ENCODE results near the gene TEP1.

Gene TEP1

DNA sequence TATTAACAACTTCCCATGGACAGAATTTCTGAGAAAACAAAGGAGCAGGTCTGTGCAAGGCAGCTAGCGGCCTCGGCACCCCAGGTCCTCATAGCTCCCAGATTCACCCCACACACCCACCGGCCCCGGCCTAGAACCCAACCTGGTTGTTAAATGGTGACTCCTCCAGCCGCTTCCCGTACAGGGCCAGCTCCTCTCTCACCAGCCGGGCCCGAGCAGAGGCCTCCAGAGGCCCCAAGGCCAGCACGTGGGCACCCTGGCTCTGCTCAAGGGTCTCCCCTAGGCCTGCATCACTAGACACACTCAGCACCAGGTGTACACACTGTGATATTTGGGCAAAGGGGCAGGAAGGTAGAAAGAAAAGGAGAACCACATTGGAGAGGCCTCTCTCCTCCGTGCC is 30.3 kb downstream of the TEP1 start:
- Histone ChIP-seq H3K4me2 (ENCODE audit: low read depth, low read length, poor library complexity, severe bottlenecking) (no peak overlapping the region), H3K9me2 (replicated peaks; ENCODE audit: insufficient read depth, low read length) (no peaks in the 10 kb centered on the region), H3K9ac (ENCODE audit: low read length) (no peak overlapping the region), H3K9me3 (ENCODE audit: insufficient read depth, low read length) (no peaks in the 10 kb centered on the region), H4K20me1 (ENCODE audit: low read depth, low read length) (no peaks in the 10 kb centered on the region), H3K27ac (ENCODE audit: low read depth, low read length) (no peak overlapping the region), H3K4me3 (ENCODE audit: insufficient read depth, low read length, poor library complexity, severe bottlenecking) (no peak overlapping the region), H3K27me3 (ENCODE audit: low read length) (no peaks in the 10 kb centered on the region), H3K36me3 (ENCODE audit: low read length) (no peaks in the 10 kb centered on the region), H2AFZ (ENCODE audit: low read depth, low read length, severe bottlenecking) (no peak overlapping the region), H3K79me2 (ENCODE audit: insufficient read depth, low read length) (no peaks in the 10 kb centered on the region), H3F3A (ENCODE audit: insufficient read depth) (no peaks in the 10 kb centered on the region)
- TF ChIP-seq, protein P1, sequence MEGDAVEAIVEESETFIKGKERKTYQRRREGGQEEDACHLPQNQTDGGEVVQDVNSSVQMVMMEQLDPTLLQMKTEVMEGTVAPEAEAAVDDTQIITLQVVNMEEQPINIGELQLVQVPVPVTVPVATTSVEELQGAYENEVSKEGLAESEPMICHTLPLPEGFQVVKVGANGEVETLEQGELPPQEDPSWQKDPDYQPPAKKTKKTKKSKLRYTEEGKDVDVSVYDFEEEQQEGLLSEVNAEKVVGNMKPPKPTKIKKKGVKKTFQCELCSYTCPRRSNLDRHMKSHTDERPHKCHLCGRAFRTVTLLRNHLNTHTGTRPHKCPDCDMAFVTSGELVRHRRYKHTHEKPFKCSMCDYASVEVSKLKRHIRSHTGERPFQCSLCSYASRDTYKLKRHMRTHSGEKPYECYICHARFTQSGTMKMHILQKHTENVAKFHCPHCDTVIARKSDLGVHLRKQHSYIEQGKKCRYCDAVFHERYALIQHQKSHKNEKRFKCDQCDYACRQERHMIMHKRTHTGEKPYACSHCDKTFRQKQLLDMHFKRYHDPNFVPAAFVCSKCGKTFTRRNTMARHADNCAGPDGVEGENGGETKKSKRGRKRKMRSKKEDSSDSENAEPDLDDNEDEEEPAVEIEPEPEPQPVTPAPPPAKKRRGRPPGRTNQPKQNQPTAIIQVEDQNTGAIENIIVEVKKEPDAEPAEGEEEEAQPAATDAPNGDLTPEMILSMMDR (IDR thresholded peaks at IDR 0.05; ENCODE audit: insufficient read depth, low read length, poor library complexity, severe bottlenecking) = no peak
- no peak for TF ChIP-seq EZH2phosphoT487 (conservative IDR thresholded peaks at IDR 0.05; ENCODE audit: low read length)

DNA sequence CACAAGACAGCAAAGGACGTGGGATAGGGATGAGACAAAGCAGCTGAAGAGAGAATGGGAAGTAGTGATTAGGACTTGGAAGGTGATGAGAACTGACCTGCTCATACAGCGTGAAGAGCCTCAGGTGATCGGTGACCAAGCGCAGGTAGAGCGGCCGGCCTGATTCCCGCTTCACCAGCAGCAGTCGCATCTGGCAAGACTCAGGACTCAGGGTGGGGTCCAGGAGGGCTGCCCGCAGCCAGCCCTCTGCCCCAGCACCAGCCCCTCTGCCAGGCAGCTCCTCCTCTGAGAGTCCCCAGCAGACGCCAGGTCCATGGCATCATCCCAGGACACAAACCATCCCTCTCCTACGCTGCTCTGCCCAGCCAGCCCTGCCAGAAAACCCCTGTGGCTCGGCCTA is 30.8 kb downstream of the TEP1 start:
- no peaks in the 10 kb centered on the region for H3K9me2 ChIP-seq (replicated peaks; ENCODE audit: insufficient read depth, low read length)
- H3K27me3 ChIP-seq (ENCODE audit: low read length) = no peaks in the 10 kb centered on the region
- no peak overlapping the region for H3K4me2 ChIP-seq (ENCODE audit: low read depth, low read length, poor library complexity, severe bottlenecking)
- no peak overlapping the region for H3K4me3 ChIP-seq (ENCODE audit: insufficient read depth, low read length, poor library complexity, severe bottlenecking)
- H3F3A ChIP-seq (ENCODE audit: insufficient read depth) = no peaks in the 10 kb centered on the region
- no peak overlapping the region for H3K9ac ChIP-seq (ENCODE audit: low read length)
- TF ChIP-seq, protein P1 (IDR thresholded peaks at IDR 0.05; ENCODE audit: insufficient read depth, low read length, poor library complexity, severe bottlenecking) = no peak
- no peaks in the 10 kb centered on the region for H4K20me1 ChIP-seq (ENCODE audit: low read depth, low read length)
- no peak overlapping the region for H3K27ac ChIP-seq (ENCODE audit: low read depth, low read length)
- no peaks in the 10 kb centered on the region for H3K9me3 ChIP-seq (ENCODE audit: insufficient read depth, low read length)
- no peaks in the 10 kb centered on the region for H3K36me3 ChIP-seq (ENCODE audit: low read length)
- H2AFZ ChIP-seq (ENCODE audit: low read depth, low read length, severe bottlenecking) = no peak overlapping the region
- H3K79me2 ChIP-seq (ENCODE audit: insufficient read depth, low read length) = no peaks in the 10 kb centered on the region

DNA sequence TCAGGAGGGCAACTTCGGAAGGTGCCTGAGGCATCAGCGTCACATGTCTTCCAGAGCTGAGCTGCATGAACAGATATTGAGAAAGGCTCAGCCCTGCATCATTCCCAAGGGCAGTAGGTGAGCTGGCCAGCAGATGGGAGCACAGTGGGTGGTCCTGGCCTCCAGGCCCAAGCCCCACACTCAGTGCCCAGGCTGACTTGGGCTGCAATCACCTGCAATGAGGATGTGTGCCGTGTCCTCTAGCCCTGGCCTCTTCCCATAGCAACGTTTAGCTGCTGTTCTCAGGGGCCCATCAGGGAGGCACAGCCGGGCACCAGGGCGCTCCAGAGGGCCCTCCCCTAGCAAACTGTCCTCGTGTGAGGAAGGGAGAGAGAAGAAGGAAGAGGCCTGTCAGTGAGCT is 32.0 kb downstream of the TEP1 start:
- no peaks in the 10 kb centered on the region for H3K9me3 ChIP-seq (ENCODE audit: insufficient read depth, low read length)
- TF ChIP-seq, protein P1 (IDR thresholded peaks at IDR 0.05; ENCODE audit: insufficient read depth, low read length, poor library complexity, severe bottlenecking) = no peak
- no peak for TF ChIP-seq EZH2phosphoT487 (conservative IDR thresholded peaks at IDR 0.05; ENCODE audit: low read length)
- H3K27ac ChIP-seq (ENCODE audit: low read depth, low read length) = no peak overlapping the region
- no peaks in the 10 kb centered on the region for H3F3A ChIP-seq (ENCODE audit: insufficient read depth)
- H3K9me2 ChIP-seq (replicated peaks; ENCODE audit: insufficient read depth, low read length) = no peaks in the 10 kb centered on the region
- H3K4me2 ChIP-seq (ENCODE audit: low read depth, low read length, poor library complexity, severe bottlenecking) = no peak overlapping the region
- no peak overlapping the region for H2AFZ ChIP-seq (ENCODE audit: low read depth, low read length, severe bottlenecking)
- H3K27me3 ChIP-seq (ENCODE audit: low read length) = no peaks in the 10 kb centered on the region
- no peaks in the 10 kb centered on the region for H3K79me2 ChIP-seq (ENCODE audit: insufficient read depth, low read length)
- no peaks in the 10 kb centered on the region for H3K36me3 ChIP-seq (ENCODE audit: low read length)
- no peaks in the 10 kb centered on the region for H4K20me1 ChIP-seq (ENCODE audit: low read depth, low read length)
- H3K4me3 ChIP-seq (ENCODE audit: insufficient read depth, low read length, poor library complexity, severe bottlenecking) = no peak overlapping the region
- H3K9ac ChIP-seq (ENCODE audit: low read length) = no peak overlapping the region

- no peak overlapping the region for H3K4me3 ChIP-seq (ENCODE audit: insufficient read depth, low read length, poor library complexity, severe bottlenecking)
- TF ChIP-seq, protein P1 (IDR thresholded peaks at IDR 0.05; ENCODE audit: insufficient read depth, low read length, poor library complexity, severe bottlenecking) = no peak
- no peak for TF ChIP-seq EZH2phosphoT487 (conservative IDR thresholded peaks at IDR 0.05; ENCODE audit: low read length)
- H2AFZ ChIP-seq (ENCODE audit: low read depth, low read length, severe bottlenecking) = no peak overlapping the region
- no peak overlapping the region for H3K9ac ChIP-seq (ENCODE audit: low read length)
- no peaks in the 10 kb centered on the region for H3K27me3 ChIP-seq (ENCODE audit: low read length)
- H3K9me2 ChIP-seq (replicated peaks; ENCODE audit: insufficient read depth, low read length) = no peaks in the 10 kb centered on the region
- no peaks in the 10 kb centered on the region for H3F3A ChIP-seq (ENCODE audit: insufficient read depth)
- H3K9me3 ChIP-seq (ENCODE audit: insufficient read depth, low read length) = no peaks in the 10 kb centered on the region
- no peaks in the 10 kb centered on the region for H4K20me1 ChIP-seq (ENCODE audit: low read depth, low read length)
- H3K4me2 ChIP-seq (ENCODE audit: low read depth, low read length, poor library complexity, severe bottlenecking) = no peak overlapping the region
- H3K36me3 ChIP-seq (ENCODE audit: low read length) = no peaks in the 10 kb centered on the region
- H3K27ac ChIP-seq (ENCODE audit: low read depth, low read length) = no peak overlapping the region
- no peaks in the 10 kb centered on the region for H3K79me2 ChIP-seq (ENCODE audit: insufficient read depth, low read length)
Observed at GRCh38 chr14:20380681-20381080, 32.6 kb downstream of the TEP1 start.

Data from SU-DHL-6 (cell line).